ENCODE results near the gene MED29.

DNA sequence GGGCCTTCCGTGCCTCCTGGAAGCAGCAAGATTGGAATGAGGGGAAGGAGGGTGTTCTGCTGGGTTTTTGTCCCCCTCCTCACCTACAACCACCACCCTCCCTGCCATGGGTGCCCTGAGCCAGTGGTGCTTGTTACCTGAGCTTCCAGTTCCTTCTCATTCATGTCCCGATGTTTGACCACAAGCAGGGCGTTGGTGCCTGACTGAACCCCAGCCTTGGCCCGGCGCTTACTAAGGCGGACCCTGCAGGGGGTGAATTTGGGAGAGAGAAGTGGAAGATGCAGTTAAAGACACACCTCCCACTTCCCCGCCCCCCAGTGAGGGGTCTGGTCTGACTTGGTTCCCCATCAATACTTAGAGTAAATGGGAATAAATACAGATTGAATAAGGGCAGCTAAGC, 4.6 kb upstream of the MED29 start:
- TF ChIP-seq POLR2A (IDR thresholded peaks at IDR 0.05), result no peak
- TF ChIP-seq, protein P1, sequence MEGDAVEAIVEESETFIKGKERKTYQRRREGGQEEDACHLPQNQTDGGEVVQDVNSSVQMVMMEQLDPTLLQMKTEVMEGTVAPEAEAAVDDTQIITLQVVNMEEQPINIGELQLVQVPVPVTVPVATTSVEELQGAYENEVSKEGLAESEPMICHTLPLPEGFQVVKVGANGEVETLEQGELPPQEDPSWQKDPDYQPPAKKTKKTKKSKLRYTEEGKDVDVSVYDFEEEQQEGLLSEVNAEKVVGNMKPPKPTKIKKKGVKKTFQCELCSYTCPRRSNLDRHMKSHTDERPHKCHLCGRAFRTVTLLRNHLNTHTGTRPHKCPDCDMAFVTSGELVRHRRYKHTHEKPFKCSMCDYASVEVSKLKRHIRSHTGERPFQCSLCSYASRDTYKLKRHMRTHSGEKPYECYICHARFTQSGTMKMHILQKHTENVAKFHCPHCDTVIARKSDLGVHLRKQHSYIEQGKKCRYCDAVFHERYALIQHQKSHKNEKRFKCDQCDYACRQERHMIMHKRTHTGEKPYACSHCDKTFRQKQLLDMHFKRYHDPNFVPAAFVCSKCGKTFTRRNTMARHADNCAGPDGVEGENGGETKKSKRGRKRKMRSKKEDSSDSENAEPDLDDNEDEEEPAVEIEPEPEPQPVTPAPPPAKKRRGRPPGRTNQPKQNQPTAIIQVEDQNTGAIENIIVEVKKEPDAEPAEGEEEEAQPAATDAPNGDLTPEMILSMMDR (IDR thresholded peaks at IDR 0.05), result no peak

Measured in Peyer's patch (tissue), 4 donors.